HPDE6-E6E7 (cell line): ENCODE data around the gene SLC30A7.
"Not testable (repeated sequence)": the region's sequence is repeated elsewhere in the genome, so short reads cannot be mapped to it uniquely, and the experiment has no call there.

ENCODE experiments used
- DNase-seq: peaks from one replicate; pipeline ENCODE4 v3.0.0; 2011; ENCODE audit warnings: missing footprints; ENCODE audit errors: extremely low spot score

Gene SLC30A7

GRCh38 chr1:100895540-100896480 is at the start of gene SLC30A7:
TSS of gene SLC30A7 (plus strand) at chr1:100896090. CDS start at chr1:100896263, 173 bp downstream.
- DNase-seq, result peak; percentile 75

DNA sequence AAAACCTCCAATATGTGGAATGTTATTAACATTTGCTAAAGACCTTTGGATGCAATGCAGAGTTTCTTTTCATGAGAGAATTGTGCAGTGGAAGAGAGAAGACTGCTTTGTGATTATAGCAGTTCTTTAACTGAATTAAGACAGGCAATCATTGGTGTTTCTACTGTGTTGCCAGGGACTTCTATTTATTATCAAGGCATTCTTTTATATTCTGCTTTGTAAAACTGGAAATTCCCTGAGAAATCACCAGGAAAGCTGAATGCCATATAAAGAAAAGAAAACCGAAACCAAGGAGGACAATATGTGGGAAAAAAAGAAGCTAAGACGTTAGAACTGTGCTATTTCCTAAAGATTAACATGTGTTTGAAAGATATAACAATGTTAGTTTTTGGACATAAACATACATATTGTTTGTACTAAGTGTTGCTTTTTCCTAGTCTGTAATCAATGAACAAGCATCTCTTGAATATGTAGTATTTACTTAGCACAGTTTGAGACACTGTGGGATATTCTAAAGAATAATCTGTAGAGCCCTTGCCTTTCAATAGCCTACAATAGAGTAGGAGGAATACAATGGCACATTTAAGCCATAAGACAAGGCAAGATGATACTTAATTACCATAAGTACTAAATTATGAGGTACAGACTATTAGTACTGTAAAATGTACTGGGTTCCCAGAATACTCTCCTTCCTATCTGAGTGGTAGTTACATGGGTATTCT is 48.4 kb upstream of the SLC30A7 start:
- DNase-seq, result no peak

- DNase-seq, result no peak
Observed at GRCh38 chr1:100851726-100852125, 44.2 kb upstream of the SLC30A7 start.

DNA sequence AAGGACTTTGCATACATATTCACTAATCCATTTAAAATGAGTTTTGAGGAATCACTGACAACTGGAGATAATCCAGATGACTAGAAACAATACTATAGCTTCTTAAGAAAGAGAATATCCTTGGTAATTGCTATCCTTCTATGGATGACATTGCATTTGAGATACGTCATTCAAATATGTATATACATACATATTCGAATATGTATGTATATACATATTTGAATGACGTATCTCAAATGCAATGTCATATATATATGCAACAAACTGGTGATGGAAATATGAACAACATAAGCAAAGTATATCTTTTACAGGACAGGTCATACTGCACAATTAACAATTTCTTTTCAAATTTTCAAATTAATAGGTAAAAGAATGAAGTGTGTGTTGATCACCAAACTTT is 42.9 kb upstream of the SLC30A7 start:
- no peak for DNase-seq

GRCh38 chr1:100855116-100855515 is 40.8 kb upstream of the SLC30A7 start:
- DNase-seq, result not testable (repeated sequence)

DNA sequence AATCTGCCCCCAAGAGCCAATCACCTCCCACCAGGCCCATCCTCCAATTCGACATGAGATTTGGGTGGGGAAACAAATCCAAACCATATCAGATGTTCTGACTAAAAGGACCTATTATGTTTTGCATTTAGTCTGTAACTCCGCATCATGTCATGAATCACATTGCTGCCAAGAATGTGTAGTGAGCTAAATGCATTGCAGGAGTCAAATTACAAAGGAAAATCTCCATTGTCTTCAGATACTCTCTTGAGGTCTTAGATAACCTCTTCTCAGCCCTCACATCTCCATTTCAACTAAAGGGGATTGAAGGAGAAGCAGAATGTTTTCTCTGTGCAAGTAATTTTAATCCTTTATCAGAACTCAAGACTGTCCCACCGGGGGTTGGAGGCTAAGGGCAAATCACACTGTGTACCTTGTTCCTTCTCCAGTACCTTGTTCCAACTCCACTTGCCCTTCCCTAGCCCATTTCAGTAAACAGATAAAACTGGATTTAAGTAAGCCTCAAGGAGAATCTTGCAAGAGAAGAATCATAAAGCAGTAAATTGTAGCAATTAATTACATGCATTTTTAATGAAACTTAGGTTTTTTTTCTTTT is 35.4 kb upstream of the SLC30A7 start:
- no peak for DNase-seq

DNA sequence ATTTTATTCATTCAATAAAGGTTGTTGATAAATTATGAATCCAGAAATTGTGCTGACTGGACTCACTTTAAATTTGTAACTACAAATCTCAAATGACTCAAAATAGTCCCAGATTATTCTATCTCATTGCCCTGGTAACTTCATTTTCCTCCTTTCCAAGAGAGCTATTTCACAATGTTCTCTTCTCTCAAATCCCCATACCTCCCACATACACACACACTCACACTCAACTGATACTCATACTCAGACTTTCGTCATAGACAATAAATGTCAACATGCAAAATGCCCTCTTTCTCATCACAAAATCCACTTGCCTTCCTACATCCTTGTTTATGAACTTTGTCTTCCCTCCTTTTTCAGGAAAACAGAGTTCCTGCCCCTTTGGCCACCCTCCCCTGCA is 34.5 kb upstream of the SLC30A7 start:
- no peak for DNase-seq

DNA sequence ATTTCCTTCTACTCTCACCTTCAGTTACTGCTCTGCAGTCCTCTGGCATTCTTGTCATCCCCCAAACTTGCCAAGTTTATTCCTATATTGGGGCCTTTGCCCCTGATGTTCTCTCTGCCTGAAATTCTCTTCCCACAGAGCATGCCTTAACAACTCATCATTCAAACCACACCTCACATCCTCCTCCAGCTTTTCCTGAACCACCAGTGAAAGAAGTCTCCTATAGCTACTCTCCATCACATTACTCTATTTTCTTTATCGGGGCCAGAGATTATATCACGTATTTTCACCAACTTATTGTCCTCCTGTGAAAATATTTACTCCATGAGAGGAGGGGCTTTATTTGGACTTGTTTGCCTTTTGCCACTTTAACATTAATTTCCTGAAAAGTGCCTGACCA is 33.3 kb upstream of the SLC30A7 start:
- no peak for DNase-seq

DNA sequence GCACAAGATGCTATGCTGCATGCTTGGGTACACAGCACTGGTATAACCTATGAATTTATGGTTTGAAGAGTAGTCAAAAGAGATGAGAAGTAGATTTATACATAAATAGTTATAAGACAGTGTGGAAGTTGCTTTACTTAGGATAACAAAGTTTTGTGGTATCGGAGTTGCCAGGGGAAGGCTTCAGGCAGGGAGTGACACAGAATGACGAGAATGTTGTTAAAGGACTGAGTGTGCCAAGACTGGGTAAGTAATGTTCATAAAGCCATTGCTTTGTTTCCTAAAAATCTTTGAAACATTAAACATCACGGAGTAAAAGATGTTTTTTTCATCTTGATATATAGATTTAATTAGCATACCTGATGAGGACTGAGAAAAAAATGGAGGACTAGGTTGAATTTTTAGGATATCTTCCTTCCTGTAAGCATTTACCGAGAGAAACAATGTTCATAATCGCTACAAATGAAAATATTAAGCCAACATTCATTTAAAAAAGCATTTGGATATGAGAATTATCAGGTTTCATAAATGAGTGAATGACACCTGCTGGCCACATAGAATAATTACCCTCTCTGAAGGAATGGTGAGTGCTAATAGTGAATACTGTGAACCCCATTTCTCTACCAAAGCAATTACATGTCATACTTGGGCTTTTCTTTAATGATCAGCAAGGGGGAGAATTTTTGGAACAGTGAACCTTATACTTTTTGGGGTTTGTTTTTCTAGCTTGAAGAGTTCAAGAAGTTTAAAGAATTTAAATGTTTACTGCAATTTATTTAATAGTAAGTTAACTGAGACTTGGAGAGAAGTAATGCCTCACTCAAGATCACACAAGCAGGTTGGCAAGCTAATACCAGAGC is 29.6 kb upstream of the SLC30A7 start:
- no peak for DNase-seq

DNA sequence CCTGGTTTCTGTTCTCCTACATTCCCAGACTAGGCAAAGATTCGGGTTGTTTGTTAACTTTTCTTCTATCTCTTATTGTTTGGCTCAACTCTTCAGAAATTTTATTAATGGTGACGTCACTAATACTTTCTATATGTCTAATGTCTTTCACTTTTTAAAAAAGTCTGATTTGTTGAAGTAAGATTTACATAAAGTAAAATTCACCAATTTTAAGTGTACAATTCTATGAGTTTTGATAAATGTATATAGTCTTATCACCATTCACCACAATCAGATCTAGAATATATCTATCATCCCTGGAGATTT is 29.0 kb upstream of the SLC30A7 start:
- no peak for DNase-seq

GRCh38 chr1:100868364-100868995 is 27.4 kb upstream of the SLC30A7 start:
- DNase-seq, result no peak

- no peak for DNase-seq
Observed at GRCh38 chr1:100869996-100870395, 25.9 kb upstream of the SLC30A7 start.

DNA sequence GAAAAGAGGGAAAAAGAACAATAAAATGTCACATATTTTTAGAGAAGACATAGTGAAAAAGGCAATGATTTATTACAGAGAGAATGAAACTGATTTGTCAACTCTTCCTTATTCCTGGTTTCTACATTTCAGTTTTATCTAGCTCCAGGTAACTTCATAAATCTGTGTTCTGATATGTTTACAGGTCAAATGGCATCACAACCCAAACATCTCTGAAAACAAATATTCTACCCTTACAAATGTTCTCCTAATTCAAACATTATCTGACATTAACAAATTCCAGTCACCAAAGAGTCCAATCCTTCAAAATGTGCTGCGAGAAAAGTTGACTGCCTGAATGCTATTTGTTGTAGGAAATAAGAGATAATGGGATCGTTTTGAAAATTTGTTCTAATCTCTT is 21.5 kb upstream of the SLC30A7 start:
- DNase-seq, result no peak

GRCh38 chr1:100875228-100875627 is 20.7 kb upstream of the SLC30A7 start:
- no peak for DNase-seq

DNA sequence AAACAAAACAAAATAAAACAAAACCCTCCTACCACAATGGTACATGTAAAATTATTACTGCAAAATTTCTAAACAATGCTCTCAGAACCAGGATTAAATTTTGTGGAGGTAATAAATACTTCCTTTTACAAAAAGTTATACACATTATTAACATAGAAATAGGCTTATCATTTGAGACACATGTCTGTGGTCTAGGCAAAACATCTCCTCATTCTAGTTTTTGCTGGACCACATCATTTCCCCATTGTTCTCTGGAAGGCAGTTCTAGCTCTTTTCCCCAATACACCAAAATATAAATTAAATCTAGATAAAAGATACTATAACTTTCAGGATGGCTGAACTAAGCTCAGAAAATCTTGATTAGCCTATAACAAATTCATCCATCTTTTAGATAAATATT is 19.6 kb upstream of the SLC30A7 start:
- no peak for DNase-seq

GRCh38 chr1:100879422-100879821 is 16.5 kb upstream of the SLC30A7 start:
- DNase-seq, result no peak

DNA sequence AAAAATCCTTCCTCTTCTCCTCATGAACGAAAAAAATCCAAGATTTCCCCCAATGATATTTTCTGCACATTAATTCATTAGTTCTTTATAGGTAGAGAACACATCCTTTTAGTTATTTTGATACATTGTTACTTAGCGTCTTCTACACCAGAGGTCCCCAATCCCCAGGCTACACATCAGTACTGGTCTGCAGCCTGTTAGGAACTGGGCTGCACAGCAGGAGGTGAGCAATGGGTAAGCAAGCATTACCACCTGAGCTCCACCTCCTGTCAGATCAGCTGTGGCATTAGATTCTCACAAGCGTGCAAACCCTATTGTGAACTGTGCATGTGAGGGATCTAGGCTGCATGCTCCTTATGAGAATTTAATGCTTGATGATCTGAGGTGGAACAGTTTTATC is 14.2 kb upstream of the SLC30A7 start:
- DNase-seq, result no peak

GRCh38 chr1:100882698-100883097 is 13.2 kb upstream of the SLC30A7 start:
- no peak for DNase-seq

GRCh38 chr1:100883963-100884362 is 11.9 kb upstream of the SLC30A7 start:
- peak; percentile 54 for DNase-seq

GRCh38 chr1:100889007-100889406 is 6.9 kb upstream of the SLC30A7 start:
- not testable (repeated sequence) for DNase-seq

DNA sequence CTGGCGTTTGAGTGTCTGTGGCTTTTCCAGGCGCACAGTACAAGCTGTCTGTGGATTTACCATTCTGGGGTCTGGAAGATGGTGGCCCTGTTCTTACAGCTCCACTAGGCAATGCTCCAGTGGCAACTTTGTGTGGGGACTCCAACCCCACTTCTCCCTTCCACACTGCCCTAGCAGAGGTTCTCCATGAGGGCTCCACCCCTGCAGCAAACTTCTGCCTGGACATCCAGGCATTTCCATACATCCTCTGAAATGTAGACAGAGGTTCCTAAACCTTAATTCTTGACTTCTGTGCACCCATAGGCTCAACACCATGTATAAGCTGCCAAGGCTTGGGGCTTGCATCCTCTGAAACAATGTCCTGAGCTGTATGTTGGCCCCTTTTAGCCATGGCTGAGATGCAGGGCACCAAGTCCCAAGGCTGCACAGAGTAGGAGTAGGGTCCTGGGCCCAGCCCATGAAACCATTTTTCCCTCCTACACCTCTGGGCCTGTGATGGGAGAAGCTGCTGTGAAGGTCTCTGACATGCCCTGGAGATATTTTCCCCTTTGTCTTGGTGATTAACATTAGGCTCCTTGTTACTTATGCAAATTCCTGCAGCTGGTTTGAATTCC is 5.9 kb upstream of the SLC30A7 start:
- not testable (repeated sequence) for DNase-seq
